Measurements from ENCODE around the gene CCDC12. TPM values are rescaled to one million over a fixed set of nuclear protein-coding genes. Genes with fewer than 3 reads are reported as not detected.

CCDC12 gene
- total and polyA plus RNA-seq, 9 of the 15 experiments (the other 6 are each of a cell fraction or from before 2014, with no cell fraction given) = 8.9 to 201 (median 86.9) TPM

DNA sequence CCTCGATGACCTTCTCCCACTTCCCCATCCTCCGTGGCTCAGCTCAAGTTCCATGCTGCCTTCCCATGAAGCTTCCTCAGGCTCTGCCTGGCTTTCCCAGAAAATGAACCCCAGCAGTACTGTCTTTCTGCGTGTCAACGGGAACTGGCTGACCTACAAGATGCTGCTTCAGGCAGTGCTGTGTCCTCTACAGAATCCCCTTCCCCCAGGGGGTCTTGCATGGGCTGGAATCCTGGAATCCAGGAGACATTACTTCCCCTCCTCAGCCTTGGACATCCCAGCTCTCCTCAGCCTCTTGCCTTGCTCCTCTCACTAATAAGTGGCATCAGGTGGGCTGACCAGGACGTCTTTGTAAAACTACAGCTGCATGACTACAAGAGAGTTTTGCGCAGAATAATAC is 5.4 kb downstream of the CCDC12 start:
- no TSS peak for BruUV-seq (replicated peaks)
- peaks cover 45 to 55% of the 10 kb centered on the region in 2 experiments for H3K4me1 ChIP-seq (replicated peaks in 1 of 2; ENCODE audit: control insufficient read depth in 2 of 2, insufficient read depth in 2 of 2, low read length in 2 of 2)
- H3K4me2 ChIP-seq (ENCODE audit: insufficient read depth, low read length) = peak overlapping the region; percentile 47
- in situ Hi-C loops (cut with MboI) = no loop called here
- peaks cover 60% of the 10 kb centered on the region for H4K20me1 ChIP-seq (replicated peaks; ENCODE audit: control insufficient read depth, insufficient read depth, low read length)
- H3K27ac ChIP-seq (ENCODE audit: extremely low read depth, low read depth, low read length) = no peak overlapping the region; the same call in 2 of the 3 replicates
- ATAC-seq = no peak
- no peak overlapping the region for H2AFZ ChIP-seq (ENCODE audit: low read depth, low read length)
- CTCF ChIA-PET (ENCODE audit: low intra/inter-chr PET ratio) = no interaction called here
- TF ChIP-seq, protein P1, sequence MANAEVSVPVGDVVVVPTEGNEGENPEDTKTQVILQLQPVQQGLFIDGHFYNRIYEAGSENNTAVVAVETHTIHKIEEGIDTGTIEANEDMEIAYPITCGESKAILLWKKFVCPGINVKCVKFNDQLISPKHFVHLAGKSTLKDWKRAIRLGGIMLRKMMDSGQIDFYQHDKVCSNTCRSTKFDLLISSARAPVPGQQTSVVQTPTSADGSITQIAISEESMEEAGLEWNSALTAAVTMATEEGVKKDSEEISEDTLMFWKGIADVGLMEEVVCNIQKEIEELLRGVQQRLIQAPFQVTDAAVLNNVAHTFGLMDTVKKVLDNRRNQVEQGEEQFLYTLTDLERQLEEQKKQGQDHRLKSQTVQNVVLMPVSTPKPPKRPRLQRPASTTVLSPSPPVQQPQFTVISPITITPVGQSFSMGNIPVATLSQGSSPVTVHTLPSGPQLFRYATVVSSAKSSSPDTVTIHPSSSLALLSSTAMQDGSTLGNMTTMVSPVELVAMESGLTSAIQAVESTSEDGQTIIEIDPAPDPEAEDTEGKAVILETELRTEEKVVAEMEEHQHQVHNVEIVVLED (CRISPR knock-in tag; IDR thresholded peaks at IDR 0.05) = no peak
- TF ChIP-seq, protein P2, sequence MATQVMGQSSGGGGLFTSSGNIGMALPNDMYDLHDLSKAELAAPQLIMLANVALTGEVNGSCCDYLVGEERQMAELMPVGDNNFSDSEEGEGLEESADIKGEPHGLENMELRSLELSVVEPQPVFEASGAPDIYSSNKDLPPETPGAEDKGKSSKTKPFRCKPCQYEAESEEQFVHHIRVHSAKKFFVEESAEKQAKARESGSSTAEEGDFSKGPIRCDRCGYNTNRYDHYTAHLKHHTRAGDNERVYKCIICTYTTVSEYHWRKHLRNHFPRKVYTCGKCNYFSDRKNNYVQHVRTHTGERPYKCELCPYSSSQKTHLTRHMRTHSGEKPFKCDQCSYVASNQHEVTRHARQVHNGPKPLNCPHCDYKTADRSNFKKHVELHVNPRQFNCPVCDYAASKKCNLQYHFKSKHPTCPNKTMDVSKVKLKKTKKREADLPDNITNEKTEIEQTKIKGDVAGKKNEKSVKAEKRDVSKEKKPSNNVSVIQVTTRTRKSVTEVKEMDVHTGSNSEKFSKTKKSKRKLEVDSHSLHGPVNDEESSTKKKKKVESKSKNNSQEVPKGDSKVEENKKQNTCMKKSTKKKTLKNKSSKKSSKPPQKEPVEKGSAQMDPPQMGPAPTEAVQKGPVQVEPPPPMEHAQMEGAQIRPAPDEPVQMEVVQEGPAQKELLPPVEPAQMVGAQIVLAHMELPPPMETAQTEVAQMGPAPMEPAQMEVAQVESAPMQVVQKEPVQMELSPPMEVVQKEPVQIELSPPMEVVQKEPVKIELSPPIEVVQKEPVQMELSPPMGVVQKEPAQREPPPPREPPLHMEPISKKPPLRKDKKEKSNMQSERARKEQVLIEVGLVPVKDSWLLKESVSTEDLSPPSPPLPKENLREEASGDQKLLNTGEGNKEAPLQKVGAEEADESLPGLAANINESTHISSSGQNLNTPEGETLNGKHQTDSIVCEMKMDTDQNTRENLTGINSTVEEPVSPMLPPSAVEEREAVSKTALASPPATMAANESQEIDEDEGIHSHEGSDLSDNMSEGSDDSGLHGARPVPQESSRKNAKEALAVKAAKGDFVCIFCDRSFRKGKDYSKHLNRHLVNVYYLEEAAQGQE (IDR thresholded peaks at IDR 0.05; ENCODE audit: borderline replicate concordance) = no peak
- TF ChIP-seq, protein P2 (CRISPR knock-in tag; IDR thresholded peaks at IDR 0.05; ENCODE audit: low read depth) = no peak
- TF ChIP-seq WHSC1 (IDR thresholded peaks at IDR 0.05; ENCODE audit: low read length) = peak; percentile 9
- intact Hi-C loops (cut with micrococcal nuclease) = no loop called here
- no peak for DNase-seq (ENCODE audit: extremely low read depth in 1 of 4, low spot score in 3 of 4)
- no peak for FAIRE-seq
- peaks cover 41% of the 10 kb centered on the region for H3K9me1 ChIP-seq (ENCODE audit: control insufficient read depth, insufficient read depth, low read length)
- POLR2A ChIA-PET = interaction anchor here (0.6 to 6.2 kb wide), 3 partner anchors 9 to 19 kb away, joined by 3 to 55 read pairs (median 3); partner anchors contain the start of gene NBEAL2
- peaks cover 98% of the 10 kb centered on the region for H3K79me2 ChIP-seq (ENCODE audit: control insufficient read depth, insufficient read depth, low read length)
- no peaks in the 10 kb centered on the region for H3K27me3 ChIP-seq (ENCODE audit: control insufficient read depth in 2 of 2, insufficient read depth in 2 of 2, low read length in 2 of 2)
- WGBS (ENCODE audit: insufficient coverage, low coverage, missing lambda C conversion rate) = 45% methylated on average over 6 of the region's 6 CpGs
- H3K36me3 ChIP-seq (ENCODE audit: control insufficient read depth, insufficient read depth, low read length) = peaks cover 70% of the 10 kb centered on the region
- peak overlapping the region in 1 of 2 experiments; percentile 62; a peak in 2 of 4 replicates for H3K9ac ChIP-seq (ENCODE audit: insufficient read depth in 1 of 2, low read depth in 2 of 2, low read length in 2 of 2)
- no peak overlapping the region for H3K4me3 ChIP-seq
- H3K9me3 ChIP-seq (replicated peaks; ENCODE audit: control insufficient read depth, insufficient read depth, low read depth, low read length) = no peaks in the 10 kb centered on the region
